Activated T-cell treated with anti-CD3 and anti-CD28 coated beads, Interleukin-2, amount 50 U/mL, for 72 hours (primary cell): ENCODE measurements around the gene FAM210A. TPM values are rescaled to one million over a fixed set of nuclear protein-coding genes. Genes with fewer than 3 reads are reported as not detected.

Source experiments
- total RNA-seq, 2 donors: library from RNA; stranded (reverse); gene quantifications; one replicate each; pipeline ENCODE4 v1.2.3, GENCODE V29; 2022

FAM210A gene
- total RNA-seq, 2 donors from 2014 or later, result 20.3 to 20.5 TPM

Other genes starting within 250 kb of the FAM210A start
- gene RNMT, start 115 bp upstream of the FAM210A start, total RNA-seq, result 10 to 100 TPM; 37.8 to 48.5 TPM
- not detected for gene MC5R, start 97.6 kb upstream of the FAM210A start, total RNA-seq
- gene MC2R, start 189.0 kb upstream of the FAM210A start, total RNA-seq, result not detected